Smooth muscle cell (in vitro differentiated cells): ENCODE measurements around the gene DNAJB2. TPM values are rescaled to one million over a fixed set of nuclear protein-coding genes. Genes with fewer than 3 reads are reported as not detected.
A peak's percentile ranks its signal among the peaks of the same experiment; 100 is the strongest.

ENCODE experiments used
- DNase-seq: peaks from one replicate; lab custom pipeline; 2025; ENCODE audit not compliant: unreplicated experiment; lab: John Stamatoyannopoulos, UW
- H2AFZ ChIP-seq: fragments of 200-600 bp; sonication (generic); 2 replicates; pipeline ENCODE4 v1.6.0; 2016; ENCODE audit warnings: antibody characterized with exemption, low read depth, mild to moderate bottlenecking
- H3F3A ChIP-seq: fragments of 200-600 bp; sonication (generic); 2 replicates; pipeline ENCODE4 v1.6.0; 2017; ENCODE audit warnings: antibody characterized with exemption, low read depth
- H3K27ac ChIP-seq: fragments of 200-600 bp; sonication (generic); 2 replicates; pipeline ENCODE4 v1.5.1; 2016; ENCODE audit warnings: low read depth, mild to moderate bottlenecking
- H3K27me3 ChIP-seq: fragments of 200-600 bp; sonication (generic); 2 replicates; pipeline ENCODE4 v1.6.1; 2016; ENCODE audit warnings: low read depth, mild to moderate bottlenecking
- H3K36me3 ChIP-seq: fragments of 200-600 bp; sonication (generic); 2 replicates; pipeline ENCODE4 v1.5.1; 2016; ENCODE audit warnings: low read depth
- H3K4me1 ChIP-seq: fragments of 200-600 bp; sonication (generic); 2 replicates; pipeline ENCODE4 v1.5.1; 2016; ENCODE audit warnings: low read depth
- H3K4me2 ChIP-seq: fragments of 200-600 bp; sonication (generic); 2 replicates; pipeline ENCODE4 v1.6.0; 2016; ENCODE audit warnings: mild to moderate bottlenecking
- H3K4me3 ChIP-seq: fragments of 200-600 bp; sonication (generic); 2 replicates; pipeline ENCODE4 v1.5.1; 2016; ENCODE audit warnings: mild to moderate bottlenecking
- H3K79me2 ChIP-seq: fragments of 200-600 bp; sonication (generic); 2 replicates; pipeline ENCODE4 v1.6.0; 2016; ENCODE audit warnings: low read depth, mild to moderate bottlenecking
- H3K9ac ChIP-seq: fragments of 200-600 bp; sonication (generic); 2 replicates; pipeline ENCODE4 v1.6.0; 2016; ENCODE audit warnings: low read depth
- H3K9me3 ChIP-seq: fragments of 200-600 bp; sonication (generic); replicated peaks from 2 replicates; pipeline ENCODE4 v1.5.1; 2016; ENCODE audit warnings: low read depth
- H4K20me1 ChIP-seq: fragments of 200-600 bp; sonication (generic); 2 replicates; pipeline ENCODE4 v1.6.0; 2016; ENCODE audit warnings: low read depth
- CTCF ChIP-seq: fragments of 200-600 bp; sonication (generic); IDR thresholded peaks from 2 replicates; pipeline ENCODE4 v1.5.1; 2017; ENCODE audit warnings: borderline replicate concordance, mild to moderate bottlenecking, antibody characterized with exemption; ENCODE audit not compliant: insufficient read depth, poor library complexity, severe bottlenecking
- WGBS: methylation state at CpG from one replicate; pipeline ENCODE4 v1.1.7; 2016; ENCODE audit warnings: low lambda C conversion rate; 5-methylcytosine and 5-hydroxymethylcytosine counted together
- polyA plus RNA-seq: library from polyadenylated mRNA; unstranded; fragments of >200 nt; fragmentation: Nextera tagmentation; extraction: Ambion mirVana; gene quantifications from 2 replicates; pipeline ENCODE4 v1.2.1, GENCODE V29; 2016
- total RNA-seq: library from RNA; depleted of rRNA; stranded (reverse); fragments of >200 nt; gene quantifications from 2 replicates; pipeline ENCODE4 v1.2.3, GENCODE V29; 2014

DNAJB2 gene
- total and polyA plus RNA-seq, 2 experiments from 2014 or later, result 14.3 to 52.4 TPM

- H2AFZ ChIP-seq, result no peak overlapping the region
- 16% methylated on average over 8 of the region's 9 CpGs for WGBS
- no peaks in the 10 kb centered on the region for H3K36me3 ChIP-seq
- H3K4me3 ChIP-seq, result peak overlapping the region; percentile 66
- no peaks in the 10 kb centered on the region for H3K9me3 ChIP-seq
- no peaks in the 10 kb centered on the region for H3K79me2 ChIP-seq
- TF ChIP-seq CTCF, result no peak
- no peak for DNase-seq
- peaks cover 18% of the 10 kb centered on the region for H3K4me1 ChIP-seq
- H3K9ac ChIP-seq, result peak overlapping the region; percentile 79
- no peaks in the 10 kb centered on the region for H3K27me3 ChIP-seq
- H3K4me2 ChIP-seq, result peak overlapping the region; percentile 78
- H3F3A ChIP-seq, result peaks cover 16% of the 10 kb centered on the region
- no peaks in the 10 kb centered on the region for H4K20me1 ChIP-seq
- peak overlapping the region; percentile 99 for H3K27ac ChIP-seq
These were observed 463 bp upstream of the DNAJB2 start for GRCh38 chr2:219278655-219279150.

GRCh38 chr2:219279916-219280516 is 850 bp downstream of the DNAJB2 start:
- no peak for TF ChIP-seq CTCF

GRCh38 chr2:219280651-219281050 is 1.5 kb downstream of the DNAJB2 start:
- Histone ChIP-seq H2AFZ (no peak overlapping the region), H3K9me3 (no peaks in the 10 kb centered on the region), H3K36me3 (no peaks in the 10 kb centered on the region), H3K9ac (no peak overlapping the region), H3K4me3 (no peak overlapping the region), H3K4me1 (peaks cover 15% of the 10 kb centered on the region), H4K20me1 (no peaks in the 10 kb centered on the region), H3K4me2 (peak overlapping the region; percentile 85), H3K79me2 (no peaks in the 10 kb centered on the region), H3F3A (peaks cover 12% of the 10 kb centered on the region), H3K27me3 (no peaks in the 10 kb centered on the region), H3K27ac (peak overlapping the region; percentile 99)
- no peak for TF ChIP-seq CTCF
- WGBS, result 93% methylated on average over 4 of the region's 4 CpGs
- no peak for DNase-seq

More at GRCh38 chr2:219279916-219280516, 850 bp downstream of the DNAJB2 start:
- no peaks in the 10 kb centered on the region for H3K9me3 ChIP-seq
- H3K9ac ChIP-seq, result peak overlapping the region; percentile 97
- H3K27ac ChIP-seq, result peak overlapping the region; percentile 99
- H3K4me3 ChIP-seq, result peak overlapping the region; percentile 66
- H3F3A ChIP-seq, result peaks cover 12% of the 10 kb centered on the region
- peak overlapping the region; percentile 85 for H3K4me2 ChIP-seq
- H2AFZ ChIP-seq, result no peak overlapping the region
- WGBS, result 52% methylated on average over 12 of the region's 12 CpGs
- H3K79me2 ChIP-seq, result no peaks in the 10 kb centered on the region
- H4K20me1 ChIP-seq, result no peaks in the 10 kb centered on the region
- H3K36me3 ChIP-seq, result no peaks in the 10 kb centered on the region
- H3K27me3 ChIP-seq, result no peaks in the 10 kb centered on the region
- peaks cover 15% of the 10 kb centered on the region for H3K4me1 ChIP-seq
- no peak for DNase-seq

- H3K27ac ChIP-seq, result peak overlapping the region; percentile 99
These were observed 2.4 kb downstream of the DNAJB2 start for GRCh38 chr2:219281588-219281987.

More at GRCh38 chr2:219281588-219281987, 2.4 kb downstream of the DNAJB2 start:
- Histone ChIP-seq H3K4me2 (no peak overlapping the region), H3K36me3 (no peaks in the 10 kb centered on the region), H4K20me1 (no peaks in the 10 kb centered on the region), H3K27me3 (no peaks in the 10 kb centered on the region), H3F3A (peaks cover 12% of the 10 kb centered on the region), H2AFZ (no peak overlapping the region), H3K4me3 (no peak overlapping the region), H3K79me2 (no peaks in the 10 kb centered on the region), H3K9ac (no peak overlapping the region), H3K4me1 (peaks cover 15% of the 10 kb centered on the region), H3K9me3 (no peaks in the 10 kb centered on the region)
- 78% methylated on average over 8 of the region's 8 CpGs for WGBS
- TF ChIP-seq CTCF, result no peak
- no peak for DNase-seq
